Breast epithelium (tissue), 3 donors: ENCODE data around the gene ZNF576.

ENCODE experiments used
- CTCF ChIP-seq, 3 donors: fragments of 450-650 bp; IDR thresholded peaks; one replicate each; pipeline ENCODE4 v1.5.1; 2016 to 2017; ENCODE audit warnings: antibody characterized with exemption in 3 of 3, mild to moderate bottlenecking in 3 of 3, moderate library complexity in 3 of 3
- POLR2A ChIP-seq: fragments of 450-650 bp; IDR thresholded peaks from one replicate; pipeline ENCODE4 v1.6.1; 2016; ENCODE audit warnings: antibody characterized with exemption, mild to moderate bottlenecking, moderate library complexity
- POLR2AphosphoS5 ChIP-seq, 3 donors: sonication (generic); formaldehyde crosslinking; IDR thresholded peaks; one replicate each; pipeline ENCODE4 v1.6.1; 2017; ENCODE audit warnings: antibody characterized with exemption in 3 of 3

- TF ChIP-seq CTCF (IDR thresholded peaks at IDR 0.05) (no peak), POLR2A (no peak), POLR2AphosphoS5 (IDR thresholded peaks at IDR 0.05) (no peak)
Measured at GRCh38 chr19:43623889-43624670, 27.7 kb downstream of the ZNF576 start.
